ENCODE data around the gene ZCCHC14. TPM values are rescaled to one million over a fixed set of nuclear protein-coding genes. Genes with fewer than 3 reads are reported as not detected.

ZCCHC14 gene
- total RNA-seq, 1 experiment from 2014 or later, result 33.1 TPM

- no peak overlapping the region for H3K27ac Mint-ChIP-seq (ENCODE audit: unreplicated experiment)
- intact Hi-C loops (cut with micrococcal nuclease; ENCODE audit: unreplicated experiment), result no loop called here
- H3K4me1 Mint-ChIP-seq (ENCODE audit: low read depth, unreplicated experiment), result peaks cover 6% of the 10 kb centered on the region
- Histone ChIP-seq H3K36me3 (ENCODE audit: control insufficient read depth, insufficient read depth, low read length) (peaks cover 3% of the 10 kb centered on the region), H3K9me3 (no peaks in the 10 kb centered on the region), H3K4me1 (peaks cover 9% of the 10 kb centered on the region), H3K27me3 (replicated peaks; ENCODE audit: control insufficient read depth, insufficient read depth, low read length) (no peaks in the 10 kb centered on the region), H3K4me3 (ENCODE audit: low read depth, low read length) (no peak overlapping the region)
- DNase-seq, result no peak
- no peaks in the 10 kb centered on the region for H3K9me3 Mint-ChIP-seq (ENCODE audit: unreplicated experiment)
- POLR2A ChIA-PET, result no interaction called here
- BruUV-seq (replicated peaks), result no TSS peak
- no peak overlapping the region for H3K4me3 Mint-ChIP-seq (ENCODE audit: unreplicated experiment)
- no peak for TF ChIP-seq CTCF (IDR thresholded peaks at IDR 0.05; ENCODE audit: insufficient read depth in 1 of 2, low read depth in 1 of 2, low read length in 1 of 2, severe bottlenecking in 1 of 2, unreplicated experiment in 1 of 2)
- H3K27me3 Mint-ChIP-seq (ENCODE audit: insufficient read depth, unreplicated experiment), result no peaks in the 10 kb centered on the region
- CTCF ChIA-PET, result no interaction called here
- H3K36me3 Mint-ChIP-seq (ENCODE audit: insufficient read depth, unreplicated experiment), result peaks cover 53% of the 10 kb centered on the region
Measured at GRCh38 chr16:87360862-87361610, 131.8 kb downstream of the ZCCHC14 start.

GRCh38 chr16:87359121-87359520 is 133.7 kb downstream of the ZCCHC14 start:
- TF ChIP-seq CTCF (IDR thresholded peaks at IDR 0.05; ENCODE audit: insufficient read depth in 1 of 2, low read depth in 1 of 2, low read length in 1 of 2, severe bottlenecking in 1 of 2, unreplicated experiment in 1 of 2), result no peak
- H3K36me3 Mint-ChIP-seq (ENCODE audit: insufficient read depth, unreplicated experiment), result peaks cover 59% of the 10 kb centered on the region
- H3K27ac Mint-ChIP-seq (ENCODE audit: unreplicated experiment), result no peak overlapping the region
- no peaks in the 10 kb centered on the region for H3K9me3 ChIP-seq
- H3K4me1 ChIP-seq, result peaks cover 22% of the 10 kb centered on the region
- intact Hi-C loops (cut with micrococcal nuclease; ENCODE audit: unreplicated experiment), result no loop called here
- H3K9me3 Mint-ChIP-seq (ENCODE audit: unreplicated experiment), result no peaks in the 10 kb centered on the region
- H3K27me3 Mint-ChIP-seq (ENCODE audit: insufficient read depth, unreplicated experiment), result no peaks in the 10 kb centered on the region
- H3K4me1 Mint-ChIP-seq (ENCODE audit: low read depth, unreplicated experiment), result peaks cover 13% of the 10 kb centered on the region
- H3K4me3 Mint-ChIP-seq (ENCODE audit: unreplicated experiment), result no peak overlapping the region
- H3K36me3 ChIP-seq (ENCODE audit: control insufficient read depth, insufficient read depth, low read length), result peaks cover 4% of the 10 kb centered on the region
- H3K27me3 ChIP-seq (replicated peaks; ENCODE audit: control insufficient read depth, insufficient read depth, low read length), result no peaks in the 10 kb centered on the region
- DNase-seq, result no peak
- CTCF ChIA-PET, result no interaction called here
- BruUV-seq (replicated peaks), result no TSS peak
- POLR2A ChIA-PET, result no interaction called here
- H3K4me3 ChIP-seq (ENCODE audit: low read depth, low read length), result no peak overlapping the region

GRCh38 chr16:87358696-87359095 is 134.1 kb downstream of the ZCCHC14 start:
- intact Hi-C loops (cut with micrococcal nuclease; ENCODE audit: unreplicated experiment), result no loop called here
- H3K27me3 ChIP-seq (replicated peaks; ENCODE audit: control insufficient read depth, insufficient read depth, low read length), result no peaks in the 10 kb centered on the region
- no peak for TF ChIP-seq CTCF (IDR thresholded peaks at IDR 0.05; ENCODE audit: insufficient read depth in 1 of 2, low read depth in 1 of 2, low read length in 1 of 2, severe bottlenecking in 1 of 2, unreplicated experiment in 1 of 2)
- Mint-ChIP-seq H3K4me1 (ENCODE audit: low read depth, unreplicated experiment) (peaks cover 13% of the 10 kb centered on the region), H3K4me3 (ENCODE audit: unreplicated experiment) (no peak overlapping the region), H3K36me3 (ENCODE audit: insufficient read depth, unreplicated experiment) (peaks cover 55% of the 10 kb centered on the region), H3K9me3 (ENCODE audit: unreplicated experiment) (no peaks in the 10 kb centered on the region), H3K27ac (ENCODE audit: unreplicated experiment) (no peak overlapping the region), H3K27me3 (ENCODE audit: insufficient read depth, unreplicated experiment) (no peaks in the 10 kb centered on the region)
- H3K4me3 ChIP-seq (ENCODE audit: low read depth, low read length), result no peak overlapping the region
- ChIA-PET POLR2A (interaction anchor here (0.8 kb wide), 1 partner anchor 26 kb away, joined by 3 read pairs; no protein-coding TSS in a partner anchor), CTCF (no interaction called here)
- no peaks in the 10 kb centered on the region for H3K9me3 ChIP-seq
- no TSS peak for BruUV-seq (replicated peaks)
- peaks cover 4% of the 10 kb centered on the region for H3K36me3 ChIP-seq (ENCODE audit: control insufficient read depth, insufficient read depth, low read length)
- no peak for DNase-seq
- H3K4me1 ChIP-seq, result peaks cover 22% of the 10 kb centered on the region

Measured in Caco-2 (cell line).